CD4-positive, alpha-beta T cell treated with Interleukin-15 for 4 hours (primary cell): Measurements from ENCODE around the gene RABGAP1L.
A peak's percentile ranks its signal among the peaks of the same experiment; 100 is the strongest.
"Not testable (repeated sequence)": the region's sequence is repeated elsewhere in the genome, so short reads cannot be mapped to it uniquely, and the experiment has no call there.

Experiments used
- DNase-seq: peaks from one replicate; pipeline ENCODE4 v3.0.0-alpha.2; 2020; ENCODE audit warnings: low spot score

RABGAP1L gene

DNA sequence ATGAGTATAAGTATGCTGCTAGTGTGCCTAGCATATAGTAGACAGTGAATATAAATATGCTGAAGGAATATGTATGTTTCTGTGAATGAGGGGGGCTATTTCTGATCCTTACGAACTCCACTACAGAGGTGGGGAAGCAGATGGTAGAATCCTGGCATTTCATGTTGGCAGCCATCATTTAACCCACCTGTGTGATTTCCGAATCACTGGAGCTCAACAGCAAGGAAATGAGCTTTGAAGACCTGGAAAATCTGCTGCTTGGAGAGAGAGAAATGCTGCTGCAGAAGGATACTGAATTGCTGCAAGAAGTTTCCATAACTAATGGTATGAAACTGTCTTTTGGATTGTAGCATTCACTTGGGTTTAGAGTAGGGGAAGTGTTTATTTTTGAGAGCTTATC lies 83.5 kb downstream of the RABGAP1L start:
- DNase-seq: no peak

- DNase-seq: no peak
Measured at GRCh38 chr1:174243451-174244000, 84.2 kb downstream of the RABGAP1L start.

- no peak for DNase-seq
Measured at GRCh38 chr1:174244017-174244416, 84.7 kb downstream of the RABGAP1L start.

DNA sequence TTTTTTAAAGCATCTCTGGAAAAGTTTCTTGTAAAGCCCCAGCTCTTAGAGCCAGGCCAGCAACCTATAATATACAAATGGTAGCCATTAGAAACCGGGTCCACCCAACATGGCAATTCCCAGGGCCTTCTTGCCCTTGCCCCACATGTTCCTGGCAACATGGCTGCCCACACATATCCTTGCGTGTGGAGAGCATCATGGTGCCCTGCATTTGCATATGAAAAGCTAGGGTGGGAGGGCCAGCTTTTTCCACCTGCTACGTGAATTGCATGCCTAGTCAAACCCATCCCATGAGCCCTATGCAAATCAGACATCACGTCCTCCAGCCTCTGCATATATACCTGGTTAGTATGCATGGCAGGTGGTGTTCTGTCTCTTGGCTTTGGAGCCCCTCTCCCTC lies 88.2 kb downstream of the RABGAP1L start:
- no peak for DNase-seq

DNA sequence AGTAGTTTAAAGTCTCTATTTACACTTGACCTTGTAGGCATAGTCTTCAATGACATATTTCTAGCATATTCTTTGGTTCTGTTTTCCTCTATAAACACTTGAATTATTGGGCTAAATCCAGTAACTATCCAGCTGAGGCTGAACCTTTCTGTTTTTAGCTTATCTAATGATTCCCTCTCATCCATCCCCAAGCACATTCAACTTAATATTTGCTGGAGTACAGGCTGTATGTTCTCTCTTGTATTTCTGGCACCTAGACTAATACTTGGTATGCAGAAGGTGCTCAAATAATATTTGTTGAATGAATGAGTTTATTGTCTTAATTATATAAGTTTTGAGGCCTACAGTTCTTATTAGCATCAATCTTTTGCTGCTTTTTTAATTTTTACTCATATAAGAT lies 88.7 kb downstream of the RABGAP1L start:
- DNase-seq: no peak

DNA sequence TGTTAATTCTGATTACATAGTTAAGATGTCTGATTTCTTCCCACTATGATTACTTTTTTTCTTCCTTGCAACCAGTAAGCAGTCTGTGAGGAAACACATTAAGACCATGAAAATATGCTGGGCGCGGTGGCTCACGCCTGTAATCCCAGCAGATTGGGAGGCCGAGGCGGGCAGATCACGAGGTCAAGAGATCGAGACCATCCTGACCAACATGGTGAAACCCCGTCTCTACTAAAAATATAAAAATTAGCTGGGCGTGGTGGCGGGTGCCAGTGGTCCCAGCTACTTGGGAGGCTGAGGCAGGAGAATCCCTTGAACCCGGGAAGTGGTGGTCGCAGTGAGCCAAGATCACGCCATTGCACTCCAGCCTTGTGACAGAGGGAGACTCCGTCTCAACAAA lies 97.1 kb downstream of the RABGAP1L start:
- DNase-seq: not testable (repeated sequence)

- DNase-seq: peak; percentile 34
Measured at GRCh38 chr1:174258148-174258550, 98.8 kb downstream of the RABGAP1L start.

DNA sequence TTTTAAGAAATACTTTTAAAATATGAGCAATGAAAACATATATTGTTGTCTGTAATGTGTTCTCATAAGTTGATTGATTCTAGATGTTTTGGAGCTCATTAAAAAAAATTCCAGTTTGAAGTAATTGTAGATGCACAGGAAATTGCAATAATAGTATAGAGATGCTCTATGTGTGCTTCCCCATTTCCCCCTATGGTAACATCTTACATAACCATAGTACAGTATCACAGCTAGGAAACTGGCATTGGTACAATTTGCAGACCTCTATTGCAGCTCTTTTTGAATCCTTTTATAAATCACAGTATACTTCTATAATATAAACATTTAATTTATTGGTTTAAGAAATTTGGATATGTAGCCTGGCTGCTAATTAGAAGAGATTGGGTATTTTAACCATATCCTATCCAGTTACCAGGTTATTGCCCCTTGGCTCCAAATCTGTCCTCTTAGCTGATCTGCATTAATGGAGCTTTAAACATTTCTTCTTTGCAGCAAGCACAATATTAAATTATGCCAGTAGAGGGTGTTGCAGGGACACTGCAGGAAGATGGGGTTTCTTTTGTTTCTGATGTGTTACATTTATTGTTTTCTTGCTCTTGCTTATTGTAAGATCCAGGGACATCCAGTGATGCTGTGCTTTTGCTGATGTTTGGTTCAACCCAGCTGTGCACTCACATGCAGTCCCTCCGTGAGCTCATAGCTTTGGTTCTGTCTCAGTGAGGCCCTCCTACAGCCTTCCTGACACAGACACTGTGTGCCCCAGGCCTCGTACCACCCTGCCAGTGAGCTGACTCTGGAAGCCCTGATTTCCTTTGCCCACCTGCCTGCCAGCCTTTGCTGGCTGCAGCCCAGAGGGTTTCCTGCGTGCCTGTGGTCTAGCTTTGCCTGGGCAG lies 103.3 kb downstream of the RABGAP1L start:
- peak; percentile 26 for DNase-seq

- DNase-seq: no peak
Measured at GRCh38 chr1:174265282-174265681, 106.0 kb downstream of the RABGAP1L start.

GRCh38 chr1:174266476-174266875 lies 107.2 kb downstream of the RABGAP1L start:
- DNase-seq: no peak

DNA sequence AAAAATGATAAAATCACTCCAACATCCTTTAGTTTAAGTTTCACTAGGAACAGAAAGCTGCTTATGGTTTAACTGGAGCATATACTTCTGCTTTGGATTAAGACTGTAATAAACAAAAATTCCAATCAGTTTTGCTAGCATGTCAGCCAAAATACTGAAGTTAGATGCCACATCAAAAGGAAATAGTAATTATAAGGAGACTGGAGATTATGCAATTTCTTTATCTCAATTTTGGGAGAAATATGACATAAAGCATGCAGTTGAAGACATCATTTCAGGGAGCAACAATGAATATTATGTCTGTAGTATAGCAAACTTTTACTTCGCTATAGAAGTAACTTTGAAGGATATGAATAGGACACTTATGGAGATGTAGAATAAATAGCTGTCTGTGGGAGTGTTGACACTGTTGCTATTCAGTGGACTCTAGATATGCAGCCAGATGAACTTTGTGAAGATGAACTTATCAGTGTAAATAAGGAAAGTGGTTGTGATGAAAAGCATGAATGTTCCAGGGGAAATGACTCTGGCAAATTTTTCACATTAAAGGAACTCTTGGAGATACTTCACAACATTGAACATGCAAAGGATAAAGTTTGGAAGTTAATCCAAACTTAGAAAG lies 107.8 kb downstream of the RABGAP1L start:
- no peak for DNase-seq

- DNase-seq: no peak
Measured at GRCh38 chr1:174269989-174270651, 110.8 kb downstream of the RABGAP1L start.

DNA sequence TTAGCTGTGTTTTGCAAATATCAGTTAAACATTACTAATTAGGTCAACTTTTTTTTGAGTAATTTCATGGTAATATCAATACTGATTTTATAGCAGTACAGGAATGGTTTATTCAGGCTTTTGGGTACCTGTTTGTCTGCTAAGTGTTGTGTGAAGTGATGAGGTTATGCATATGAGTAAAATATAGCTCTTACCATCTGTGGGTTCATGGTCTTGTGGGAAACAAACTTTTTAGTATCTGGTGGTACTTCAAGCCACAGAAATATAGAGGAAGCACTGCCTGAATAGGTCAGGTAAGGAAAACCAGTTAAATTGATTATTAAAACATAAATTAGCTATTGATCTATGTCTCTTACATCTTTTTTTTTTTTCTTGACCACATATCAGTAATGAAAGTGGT lies 113.9 kb downstream of the RABGAP1L start:
- no peak for DNase-seq

- DNase-seq: no peak
Measured at GRCh38 chr1:174273776-174274175, 114.5 kb downstream of the RABGAP1L start.

GRCh38 chr1:174274452-174274851 lies 115.1 kb downstream of the RABGAP1L start:
- DNase-seq: no peak

DNA sequence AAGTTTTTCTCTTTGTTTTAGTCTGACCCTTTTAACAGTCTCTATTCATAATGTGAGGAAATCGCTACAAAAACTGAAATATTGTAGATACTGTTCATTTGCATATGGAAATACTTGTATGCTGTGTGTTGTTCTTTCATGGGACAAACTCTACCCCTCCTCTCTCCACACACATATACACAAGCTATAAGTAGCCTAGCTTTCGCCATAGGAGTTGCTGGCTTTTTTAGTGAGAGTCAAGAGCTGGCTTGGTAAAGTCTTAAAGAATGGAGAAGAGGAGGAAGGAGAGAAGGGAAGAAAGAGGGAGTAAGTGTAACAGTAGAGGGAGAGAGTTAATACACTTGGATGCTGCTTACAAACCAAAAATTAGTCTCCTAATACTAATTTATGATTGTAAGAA lies 115.6 kb downstream of the RABGAP1L start:
- DNase-seq: no peak

GRCh38 chr1:174276087-174276486 lies 116.8 kb downstream of the RABGAP1L start:
- no peak for DNase-seq

DNA sequence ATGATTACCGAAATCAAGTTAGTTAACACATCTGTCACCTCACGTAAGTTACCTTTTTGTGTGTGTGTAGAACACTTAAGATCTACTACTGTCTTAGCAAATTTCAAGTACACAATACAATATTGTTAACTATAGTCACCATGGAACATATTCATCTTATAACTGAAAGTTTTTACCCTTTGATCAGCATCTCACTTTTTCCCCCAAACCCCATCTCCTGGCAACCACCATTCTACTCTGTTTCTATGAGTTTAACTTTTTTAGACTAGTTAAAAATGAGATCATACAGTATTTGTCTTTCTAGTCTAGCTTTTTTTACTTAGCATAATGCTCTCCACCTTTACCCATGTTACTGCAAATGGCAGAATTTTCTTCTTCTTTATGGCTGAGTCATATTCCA lies 124.7 kb downstream of the RABGAP1L start:
- DNase-seq: no peak

- DNase-seq: no peak
Measured at GRCh38 chr1:174286042-174286441, 126.7 kb downstream of the RABGAP1L start.

- DNase-seq: no peak
Measured at GRCh38 chr1:174289644-174290310, 130.5 kb downstream of the RABGAP1L start.

DNA sequence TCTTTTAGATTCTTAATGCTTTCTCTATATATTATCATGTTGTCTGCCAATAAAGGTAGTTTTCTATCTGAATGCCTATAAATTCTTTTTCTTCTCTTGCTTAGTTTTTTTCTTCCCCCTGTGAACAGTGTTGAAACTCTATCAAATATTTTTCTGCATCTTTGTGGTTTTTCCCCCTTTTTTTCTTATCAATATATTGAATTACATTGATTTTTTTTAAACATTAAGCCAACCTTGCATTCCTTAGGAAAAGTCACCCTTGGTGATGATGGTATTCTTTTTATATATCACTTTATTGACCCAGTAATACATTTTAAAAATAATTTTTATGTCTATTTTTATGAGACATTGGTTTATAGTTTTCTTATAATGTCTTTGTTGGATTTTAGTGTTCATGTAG lies 131.7 kb downstream of the RABGAP1L start:
- no peak for DNase-seq

DNA sequence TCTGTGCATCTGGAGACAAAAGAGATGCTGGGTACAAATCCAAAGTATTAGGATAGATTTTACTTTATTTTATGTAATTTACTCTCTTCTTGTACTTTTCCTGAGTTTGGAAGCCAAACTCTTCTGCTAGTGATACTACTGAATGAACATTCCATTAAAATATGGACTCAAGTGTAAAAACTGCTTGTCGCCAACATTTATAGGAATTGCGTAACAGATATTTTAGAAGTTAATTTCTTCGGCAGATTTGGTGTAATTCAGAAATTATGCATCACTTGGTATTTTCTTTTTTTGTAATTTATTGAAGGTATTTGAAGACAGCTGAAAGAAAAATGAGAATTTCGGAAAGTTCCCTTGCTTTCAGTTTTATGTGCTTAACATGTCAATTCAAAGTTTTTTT lies 137.0 kb downstream of the RABGAP1L start:
- no peak for DNase-seq
